ENCODE results near the gene EN1.
A peak's percentile ranks its signal among the peaks of the same experiment; 100 is the strongest.

Gene EN1

DNA sequence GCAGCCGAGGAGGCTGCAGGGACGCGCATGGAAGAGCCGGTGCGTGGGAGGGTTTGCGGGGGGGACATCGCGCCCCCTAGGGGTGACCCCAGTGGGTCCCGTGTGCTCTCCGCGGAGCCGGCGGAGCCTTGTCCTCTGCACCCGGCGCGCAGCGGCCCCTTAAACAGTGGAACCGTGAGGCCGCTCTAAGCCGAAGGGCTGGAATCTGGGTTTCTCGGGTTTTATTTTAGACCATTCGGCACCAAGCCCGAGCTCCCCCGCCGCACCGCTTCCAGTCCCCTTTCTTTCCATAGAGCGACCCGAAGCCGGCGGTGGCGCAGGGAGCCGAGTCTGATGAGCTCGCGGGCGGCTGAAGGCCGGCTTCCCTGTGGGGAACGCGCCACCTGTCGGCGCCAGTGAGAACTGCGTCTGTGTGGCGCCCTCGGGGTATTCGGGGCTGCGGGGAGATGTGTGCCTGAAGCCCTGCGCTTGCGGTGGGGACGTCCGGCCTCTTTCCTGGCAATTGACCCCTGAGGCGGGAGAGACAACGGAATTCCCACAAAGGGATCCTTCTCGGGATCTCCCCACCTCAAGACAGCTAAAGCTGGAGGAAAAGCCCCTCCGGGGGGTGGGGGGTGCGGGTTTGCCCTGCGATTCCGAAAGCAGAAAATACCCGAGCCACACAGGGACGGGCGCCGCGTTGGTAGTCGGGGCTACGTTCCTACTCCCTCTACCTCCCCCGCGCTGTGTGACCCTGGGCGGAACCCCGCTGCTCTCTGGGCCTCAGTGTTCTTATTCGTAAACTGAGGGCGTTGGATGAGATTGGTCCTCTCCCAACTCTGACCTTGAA, 8.2 kb upstream of the EN1 start:
- peak; percentile 65 for DNase-seq (ENCODE audit: low read depth)

DNA sequence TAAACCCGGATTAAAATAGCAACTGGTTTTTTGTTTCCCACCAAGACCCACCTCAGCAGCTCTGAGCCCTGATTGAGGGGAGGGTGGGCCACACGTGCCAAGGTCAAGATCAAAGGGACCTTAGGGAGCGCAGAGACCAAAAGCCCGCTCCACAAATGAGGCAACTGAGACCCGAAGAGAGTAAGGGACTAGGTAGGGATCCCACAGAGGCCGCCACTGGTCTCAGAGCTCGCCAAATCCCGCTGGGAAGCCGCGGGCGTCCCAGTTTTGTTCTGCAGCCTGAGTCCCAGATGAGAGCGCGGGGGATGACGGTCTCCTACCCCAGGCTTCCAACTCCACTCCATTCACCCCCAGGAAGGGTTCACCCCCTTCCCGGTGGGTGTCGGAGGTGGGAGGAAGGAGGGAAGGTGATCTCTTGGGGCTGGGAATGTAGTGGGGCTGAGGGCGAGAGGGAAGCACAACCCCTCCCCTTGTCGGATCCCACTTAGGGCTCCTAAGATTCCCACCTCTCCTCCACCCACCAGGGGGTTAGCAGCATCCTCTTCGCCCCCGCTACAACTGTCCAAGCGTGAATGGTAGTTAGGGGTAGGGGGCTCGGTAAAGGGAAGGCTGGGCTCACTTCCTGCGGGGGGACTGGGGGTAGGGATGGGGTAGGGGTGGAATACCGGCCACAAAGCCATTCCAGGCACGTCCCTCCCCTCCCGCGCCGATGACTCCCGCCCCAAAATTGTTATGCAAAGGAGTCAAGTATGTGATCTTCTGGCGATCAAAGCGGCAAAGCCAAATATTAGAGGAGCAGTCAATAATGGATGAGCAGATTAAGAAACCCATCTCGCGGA, 7.3 kb upstream of the EN1 start:
- DNase-seq (ENCODE audit: low read depth): no peak

DNA sequence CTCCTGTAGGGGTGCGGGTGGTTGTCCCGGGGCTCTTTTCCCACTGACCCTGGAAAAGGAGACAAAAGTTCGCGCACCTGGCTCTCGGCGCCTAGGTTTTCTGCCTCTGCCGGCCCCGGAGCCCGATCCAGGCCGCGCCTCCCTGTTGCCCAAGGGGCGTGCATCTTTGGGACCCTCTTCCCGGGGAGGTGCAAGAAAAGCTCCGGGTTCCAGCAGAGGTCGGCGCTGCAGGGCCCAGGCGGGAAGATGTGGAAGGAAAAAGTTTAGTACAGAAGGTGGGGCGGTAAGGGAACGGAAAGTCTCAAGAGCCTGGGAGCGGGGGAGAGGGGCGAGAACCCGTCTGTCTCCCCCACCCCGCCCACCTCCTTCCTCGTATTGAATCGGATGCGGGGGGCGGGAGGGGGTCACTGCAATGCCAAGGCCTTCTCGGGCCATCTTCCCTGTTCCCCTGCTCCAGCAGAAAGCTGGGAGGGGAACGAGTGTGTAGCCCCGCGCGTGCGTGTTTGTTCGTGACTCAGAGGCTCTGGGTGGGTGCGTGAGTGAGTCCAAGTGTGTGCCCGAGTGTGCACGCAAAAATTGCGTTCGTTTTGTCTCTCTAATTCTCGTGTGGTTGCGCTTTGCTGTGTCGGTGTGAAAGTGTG, 6.3 kb upstream of the EN1 start:
- DNase-seq (ENCODE audit: low read depth): no peak

DNA sequence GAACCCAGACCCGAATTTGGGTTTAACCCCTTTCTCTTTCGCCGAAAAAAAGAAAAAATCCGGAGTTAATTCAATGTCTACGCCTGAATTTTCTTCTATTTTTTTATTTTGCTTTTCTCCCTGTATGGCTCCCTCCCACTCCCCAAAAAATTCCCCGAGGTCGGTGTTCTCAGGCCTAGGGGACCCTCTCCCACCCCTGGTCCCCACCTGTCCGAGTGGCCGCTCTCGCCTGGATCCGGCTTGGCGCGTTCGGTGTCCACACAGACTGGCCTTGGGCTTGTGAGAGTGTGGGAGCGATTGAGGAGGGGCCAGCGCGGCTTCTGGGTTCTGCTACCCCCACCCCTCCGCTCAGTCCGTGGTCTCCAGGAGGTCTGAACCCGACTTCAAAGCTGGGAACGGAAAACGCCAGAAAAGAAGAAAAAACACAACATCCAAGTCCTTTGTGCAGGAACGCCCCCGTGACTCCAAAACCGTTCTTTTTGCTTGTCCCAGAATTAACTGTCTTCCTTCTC, 5.7 kb upstream of the EN1 start:
- DNase-seq (ENCODE audit: low read depth): no peak

DNA sequence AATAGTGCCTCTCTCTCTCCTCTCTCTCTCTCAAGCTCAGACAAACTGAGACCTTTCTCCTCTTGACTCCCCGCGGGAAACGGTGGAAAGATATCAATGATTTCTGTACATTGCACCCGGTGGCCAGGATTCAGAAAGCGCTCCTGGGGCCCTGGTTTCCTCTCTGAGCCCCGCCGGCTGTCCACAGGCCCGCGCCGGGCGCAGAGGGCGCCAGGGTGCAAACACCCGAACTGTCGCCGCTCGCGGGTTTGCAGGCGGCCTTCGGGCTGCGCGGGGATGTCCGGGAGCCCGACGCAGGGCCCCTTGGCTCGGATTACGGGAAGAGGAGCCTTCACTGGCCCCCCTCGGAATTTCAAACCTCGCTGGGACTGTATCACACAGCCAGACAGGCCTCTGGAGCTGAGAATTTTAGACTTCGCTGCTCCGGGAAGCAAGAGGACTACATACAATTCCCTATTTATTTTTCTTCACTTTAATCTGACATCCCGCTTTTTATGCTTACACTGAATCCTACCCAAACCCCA, 5.2 kb upstream of the EN1 start:
- no peak for DNase-seq (ENCODE audit: low read depth)

DNA sequence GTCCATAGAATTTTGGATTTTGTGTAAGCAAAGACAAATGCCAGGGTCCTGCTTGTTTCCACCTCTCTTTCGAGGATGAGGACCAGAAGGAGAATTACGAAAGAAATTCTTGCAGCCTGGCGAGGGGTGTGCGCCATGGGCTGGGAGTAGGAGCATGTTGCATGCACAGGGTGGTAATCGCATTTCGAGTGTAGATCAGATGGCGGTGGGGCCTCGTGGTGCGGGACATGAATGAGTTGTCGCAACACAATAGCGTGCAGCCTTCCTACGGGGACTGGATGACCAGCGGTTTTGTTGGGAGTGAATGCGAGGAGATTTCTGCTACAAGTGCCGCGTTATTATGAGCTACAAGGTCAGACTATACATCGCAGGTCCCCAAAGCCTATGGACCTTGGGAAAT, 4.2 kb upstream of the EN1 start:
- no peak for DNase-seq (ENCODE audit: low read depth)

DNA sequence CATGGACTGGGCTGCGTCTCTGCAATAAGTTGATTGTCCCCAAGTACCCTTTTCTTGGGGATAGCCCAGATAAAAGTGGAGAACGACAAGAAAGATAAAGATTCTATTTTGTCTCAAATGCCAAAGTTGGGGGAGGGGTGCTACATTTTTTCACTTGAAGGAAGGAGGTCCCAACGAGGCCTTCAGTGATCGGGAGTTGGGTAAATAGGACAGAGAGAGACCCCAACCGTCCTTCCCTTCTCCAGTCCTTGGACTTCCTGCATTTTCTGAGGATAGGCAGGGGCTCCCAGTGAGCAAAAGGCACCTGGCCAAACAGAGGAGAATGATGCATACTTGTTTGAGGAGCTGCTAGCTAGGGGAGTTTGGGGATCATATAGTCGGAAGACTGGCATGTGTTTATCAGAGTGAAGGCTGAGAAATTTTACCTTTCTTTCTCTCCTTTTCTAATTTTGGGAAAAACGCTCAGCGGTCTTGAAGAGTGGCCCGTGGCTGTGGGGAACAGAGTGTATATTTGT, 3.5 kb upstream of the EN1 start:
- no peak for DNase-seq (ENCODE audit: low read depth)

DNA sequence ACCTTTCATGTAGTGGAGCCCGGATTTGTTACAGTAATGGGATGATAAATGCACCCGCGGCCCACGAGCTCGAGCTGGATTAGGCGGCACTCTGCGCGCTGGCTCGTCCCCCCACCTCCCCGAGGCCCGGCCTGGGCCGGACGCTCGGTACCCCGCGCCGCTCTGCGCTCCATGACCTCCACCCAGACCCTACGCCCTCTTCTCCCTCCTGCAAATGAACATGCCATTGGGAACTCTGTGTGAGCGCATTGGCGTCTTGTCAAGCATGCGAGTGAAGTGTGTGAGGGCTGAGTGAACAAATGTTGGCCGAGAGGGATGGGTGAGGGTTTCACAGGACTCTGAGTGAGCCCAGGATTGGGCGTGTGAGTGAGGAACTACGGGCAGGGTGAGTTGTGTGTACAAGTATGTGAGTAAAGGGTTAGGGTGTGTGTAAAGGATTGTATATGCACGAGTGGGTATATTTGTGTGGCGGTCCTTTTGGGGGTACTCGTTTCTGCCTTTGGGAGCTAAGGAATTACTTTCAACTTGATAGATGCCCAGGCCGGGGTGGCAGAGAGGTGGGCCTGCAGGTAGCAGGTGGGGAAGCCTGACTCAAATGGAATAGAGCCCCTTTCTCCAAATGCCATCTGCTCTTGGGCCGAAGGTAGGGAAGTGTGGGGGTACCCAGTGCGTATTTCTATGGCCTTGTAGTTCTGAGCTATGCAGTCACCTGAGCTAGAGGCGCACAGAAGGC, 2.9 kb upstream of the EN1 start:
- DNase-seq (ENCODE audit: low read depth): no peak

DNA sequence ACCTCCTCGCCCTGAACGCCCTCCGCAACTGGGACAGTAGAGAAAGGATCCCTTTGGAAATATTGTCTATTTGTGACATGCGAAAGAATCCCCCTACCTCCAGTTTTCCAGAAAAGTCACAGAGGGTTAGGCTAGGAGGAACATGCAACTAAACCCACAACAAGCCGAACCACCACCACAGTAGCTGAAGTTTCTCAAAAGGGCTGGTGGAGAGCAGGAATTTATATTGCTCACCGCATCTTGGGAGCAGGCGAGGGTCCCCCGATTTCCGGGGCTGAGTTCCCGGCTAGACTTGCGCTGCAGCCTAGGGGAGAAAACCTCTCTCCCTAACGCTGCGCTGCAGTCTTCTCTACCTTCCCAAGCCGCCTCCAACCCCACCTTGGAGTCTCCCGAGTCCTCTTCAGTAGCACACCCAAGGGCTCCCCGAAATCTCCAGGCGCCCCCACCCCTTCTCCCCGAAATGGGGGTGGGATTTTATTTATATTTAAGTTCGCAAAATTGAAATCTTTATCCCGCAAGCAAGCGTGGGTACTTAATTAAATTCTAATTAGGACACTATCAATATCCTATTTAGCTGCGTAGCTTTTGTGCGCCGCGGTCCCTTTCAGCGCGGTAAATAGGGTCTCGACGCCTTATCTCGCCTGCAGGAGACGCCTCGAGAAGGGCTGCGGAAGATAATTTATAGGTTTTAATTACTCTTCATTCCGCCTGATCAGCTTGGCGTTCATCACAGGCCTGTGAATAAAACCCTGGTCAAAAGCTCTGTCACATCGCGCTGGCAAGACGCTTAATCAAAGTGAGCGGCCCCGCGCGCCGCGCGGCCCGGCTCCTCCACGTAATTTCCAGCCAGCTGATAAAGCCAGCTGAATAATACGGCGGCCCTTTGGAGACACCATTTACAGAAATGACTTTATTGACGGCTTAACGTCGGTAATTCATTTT, 2.0 kb upstream of the EN1 start:
- no peak for DNase-seq (ENCODE audit: low read depth)

DNA sequence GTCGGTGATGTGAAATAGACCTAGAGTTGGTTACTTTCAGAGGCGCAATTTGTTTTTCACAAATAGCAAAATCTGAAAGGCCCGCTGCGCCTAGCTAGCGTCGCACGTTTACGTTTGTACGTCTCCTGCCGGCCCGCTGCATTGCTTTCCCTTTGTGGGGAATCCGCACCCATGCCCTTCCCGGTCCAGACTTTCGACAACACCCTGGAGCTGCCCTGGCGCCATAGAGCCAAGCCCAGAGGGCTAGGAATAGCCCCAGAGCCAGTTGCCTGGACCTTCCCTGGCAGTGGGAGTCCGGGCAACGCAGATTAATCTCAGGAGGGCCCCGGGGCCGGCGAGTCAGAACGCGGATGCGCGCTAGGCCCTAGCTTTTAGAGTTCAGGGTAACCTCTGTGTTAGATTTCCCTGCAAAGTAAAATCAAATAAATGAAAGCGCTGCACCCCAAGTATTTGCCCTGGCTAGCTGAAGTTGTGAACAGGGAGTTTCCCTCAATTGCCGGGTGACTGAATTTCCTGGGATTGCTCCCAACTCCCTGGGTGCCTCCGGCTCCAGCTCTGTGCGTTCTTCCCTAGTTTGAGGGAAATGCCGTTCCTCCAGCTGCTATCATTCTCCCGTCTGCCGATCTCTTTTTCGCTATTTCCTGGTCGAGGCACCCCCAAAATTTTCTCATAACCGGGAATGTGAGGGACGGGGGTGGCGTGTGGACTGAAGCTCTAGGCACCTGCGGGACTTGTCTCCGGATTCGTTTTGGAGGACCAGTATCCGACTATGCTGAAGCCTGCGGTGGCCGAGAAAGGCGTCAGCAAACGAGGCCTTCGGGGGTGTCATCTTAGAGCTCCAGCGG, 1.2 kb upstream of the EN1 start:
- no peak for DNase-seq (ENCODE audit: low read depth)

DNA sequence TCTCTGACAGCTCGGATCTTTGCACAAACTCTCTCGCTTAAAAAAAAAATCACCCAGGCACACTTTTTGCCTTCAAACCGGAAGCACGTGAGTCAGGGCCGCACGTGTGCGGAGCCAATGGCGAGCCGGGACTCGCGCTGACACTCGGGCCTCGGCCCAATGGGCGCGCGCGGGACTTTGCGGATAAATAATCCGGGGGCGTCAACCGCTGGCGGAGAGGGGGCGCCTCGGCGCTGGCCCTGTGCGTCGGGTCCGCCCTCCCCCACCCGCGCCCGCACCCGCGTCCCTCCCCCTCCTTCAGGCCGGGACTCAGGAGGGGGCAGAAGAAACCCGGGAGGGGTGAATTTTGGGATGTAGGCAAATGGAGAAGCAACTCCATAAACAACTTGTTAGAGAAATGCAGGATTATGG, 319 bp upstream of the EN1 start:
- DNase-seq (ENCODE audit: low read depth): no peak

DNA sequence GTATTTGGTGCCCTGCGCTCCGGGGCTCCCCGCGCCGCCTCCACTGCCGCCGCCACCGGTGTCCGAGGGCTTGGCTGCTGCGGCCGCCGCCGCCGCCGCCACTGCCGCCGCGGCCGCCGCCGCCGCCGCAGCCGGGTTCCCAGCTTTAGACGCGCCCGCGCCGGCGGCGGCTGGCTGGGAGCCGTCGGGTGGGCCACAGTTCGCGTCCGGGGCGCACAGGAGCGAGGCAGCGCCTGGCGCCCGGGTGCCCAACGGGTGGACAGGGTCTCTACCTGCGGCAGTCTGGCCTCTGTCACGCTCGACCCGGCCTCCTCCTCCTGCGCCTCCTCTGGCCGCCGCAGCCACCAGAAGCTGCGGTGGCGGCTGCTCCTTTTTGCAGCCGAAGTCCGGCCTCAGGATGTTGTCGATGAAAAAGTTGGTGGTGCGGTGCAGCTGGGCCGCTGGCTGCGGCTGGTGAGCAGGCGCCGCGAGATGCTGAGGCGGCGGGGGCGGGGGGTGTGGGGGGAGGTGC, 951 bp downstream of the EN1 start:
- DNase-seq (ENCODE audit: low read depth): no peak

DNA sequence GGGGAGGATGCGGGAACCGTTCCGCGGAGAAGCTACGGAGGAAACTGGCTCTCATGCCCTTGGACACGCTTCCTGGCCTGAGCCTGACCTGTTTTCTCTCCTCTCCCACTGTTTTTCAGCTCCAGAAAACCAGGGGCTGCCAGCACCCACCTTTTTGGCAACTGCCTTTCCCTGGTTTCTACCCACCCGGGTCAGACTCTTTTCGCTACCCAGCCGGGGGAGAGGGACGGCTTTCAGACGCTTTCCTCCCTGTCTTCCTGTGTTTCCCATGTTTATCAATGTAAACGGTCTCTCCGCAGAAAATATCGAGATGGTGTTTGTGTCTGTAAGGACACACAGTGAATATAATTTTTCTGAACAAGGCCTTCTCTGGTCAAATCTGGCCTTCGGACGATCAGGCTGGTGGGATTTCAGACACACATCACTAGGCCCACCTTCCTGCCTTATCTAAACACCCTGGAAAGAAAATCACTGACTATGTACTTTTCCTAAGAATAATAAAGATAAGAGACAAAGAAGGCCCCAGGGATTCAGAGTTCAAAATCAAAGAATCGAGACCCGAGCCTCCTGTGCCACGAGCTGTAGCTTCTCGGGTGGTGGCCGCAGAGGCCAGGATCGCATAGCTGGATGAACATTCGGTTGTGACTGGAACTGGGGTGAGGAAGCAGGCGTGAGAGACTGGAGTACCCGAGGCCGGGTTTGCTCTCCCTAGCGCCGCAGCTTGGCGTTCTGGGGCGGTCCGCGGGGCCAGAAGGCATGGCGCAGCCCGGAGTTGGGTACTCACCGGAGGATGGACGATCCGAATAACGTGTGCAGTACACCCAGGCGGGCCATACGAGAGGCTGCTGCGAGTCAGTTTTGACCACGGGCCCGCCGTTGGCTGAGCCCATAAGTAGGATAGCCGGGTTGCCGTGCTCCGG, 1.7 kb downstream of the EN1 start:
- no peak for DNase-seq (ENCODE audit: low read depth)

DNA sequence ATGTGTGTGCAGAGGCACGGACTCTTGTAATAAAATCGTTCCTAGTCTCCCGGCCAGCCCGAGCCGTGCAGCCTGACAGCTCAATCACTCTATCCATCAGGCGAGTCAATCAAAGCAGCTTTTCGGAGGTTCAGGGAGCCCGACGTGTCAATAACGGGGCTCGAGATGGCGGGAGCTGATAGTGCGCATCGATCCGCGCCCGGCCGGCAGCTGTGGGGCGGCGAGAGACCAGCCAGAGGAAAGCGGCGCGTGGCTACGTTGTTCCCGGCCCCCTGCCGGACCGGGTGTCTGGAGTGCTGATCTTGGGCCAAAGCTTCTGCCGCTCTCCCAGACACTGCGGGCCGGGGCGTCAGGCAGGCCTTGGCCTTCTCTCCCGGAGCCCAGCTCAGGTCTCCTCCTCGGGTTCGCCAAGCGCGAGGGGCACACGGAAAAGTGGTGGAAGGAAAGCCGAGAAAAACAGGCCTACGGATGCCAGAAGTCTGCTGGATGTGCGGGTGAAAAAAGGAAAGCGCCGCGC, 2.4 kb downstream of the EN1 start:
- DNase-seq (ENCODE audit: low read depth): no peak

DNA sequence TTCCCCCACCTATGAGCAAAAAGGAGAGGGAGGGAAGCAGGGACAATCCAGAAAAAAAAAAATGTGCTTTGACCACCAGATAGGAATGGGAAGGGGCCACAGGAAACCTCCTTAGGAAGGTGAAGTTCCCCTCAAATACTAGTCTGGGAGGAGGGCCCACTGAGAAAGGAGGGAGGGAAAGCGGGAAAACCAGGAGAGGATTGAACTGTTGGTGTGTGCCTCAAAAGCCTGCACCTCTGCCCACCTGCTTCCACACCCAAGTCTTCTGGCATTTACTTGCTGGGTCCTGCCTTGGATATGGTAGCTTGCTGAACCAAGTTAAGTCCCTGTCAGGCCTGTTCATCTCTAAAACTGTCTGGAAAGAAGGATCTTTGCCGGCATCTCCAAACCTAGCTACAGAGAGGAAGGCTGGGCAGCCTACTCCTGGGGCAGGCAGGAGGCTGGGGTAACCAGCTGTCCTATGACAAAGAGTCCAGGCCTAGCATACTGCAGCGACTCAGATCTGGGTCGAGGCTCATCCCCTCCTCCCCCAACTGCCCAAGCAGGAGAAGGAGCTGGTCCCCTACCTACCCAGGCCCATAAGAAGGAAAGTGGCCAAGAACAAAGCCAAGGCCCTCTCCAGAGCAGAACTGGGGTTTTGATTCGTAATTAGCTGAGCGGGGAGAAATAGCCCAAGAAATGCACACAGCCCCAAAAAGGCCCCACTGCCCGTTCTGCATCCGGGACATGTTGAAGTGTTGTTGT, 3.0 kb downstream of the EN1 start:
- no peak for DNase-seq (ENCODE audit: low read depth)

DNA sequence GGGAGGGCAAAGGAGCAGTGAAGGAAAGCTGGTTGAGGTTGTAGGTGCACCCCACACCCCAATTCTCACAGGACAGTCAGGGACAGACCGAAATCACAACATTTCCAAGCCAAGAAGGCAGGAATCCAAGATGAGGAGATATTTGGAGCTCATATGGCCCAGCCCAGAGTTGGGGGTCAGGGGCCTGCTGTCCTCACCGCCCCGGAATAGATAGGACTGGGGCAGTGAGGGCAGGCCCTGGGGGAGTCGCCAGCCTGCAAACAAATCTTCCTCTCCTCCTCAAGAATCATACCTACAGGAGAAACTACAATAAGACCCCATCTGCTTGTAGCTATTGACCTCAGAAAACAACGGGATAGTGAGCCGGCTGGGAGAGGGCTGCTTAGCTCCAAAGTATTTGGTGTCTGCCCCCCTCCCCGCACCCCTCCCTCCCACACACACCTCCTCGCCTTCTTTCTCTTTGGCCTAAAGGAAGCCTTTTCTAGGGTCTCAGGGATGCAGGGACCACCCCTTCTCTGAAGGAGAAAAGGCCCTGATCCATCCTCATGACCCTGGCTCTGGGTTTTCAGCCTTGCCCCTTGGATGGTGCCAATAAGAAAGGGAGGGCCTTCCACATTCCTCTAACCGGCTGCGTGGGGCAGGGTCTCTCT, 3.8 kb downstream of the EN1 start:
- DNase-seq (ENCODE audit: low read depth): no peak
